Posterior vena cava (tissue), 2 donors: ENCODE results near the gene HS2ST1. TPM values are rescaled to one million over a fixed set of nuclear protein-coding genes. Genes with fewer than 3 reads are reported as not detected.

Experiments used
- DNase-seq: peaks from one replicate; pipeline ENCODE4 v3.0.0-alpha.2; 2020; ENCODE audit warnings: low spot score
- intact Hi-C, 2 donors: fragments of 100-400 bp; cut with DNase I; formaldehyde crosslinking; loops; one replicate each; pipeline versions ENCODE4 v1.14.1 to v1.14.2; 2022 to 2023
- total RNA-seq, 2 donors: library from RNA; stranded (reverse); fragmentation: NEBNext Ultra II Directional; extraction: Animal tissue kit (Norgen Biotek cat#: 25700); gene quantifications; one replicate each; pipeline ENCODE4 v1.2.1, GENCODE V29; 2021
- donor health status: DM: yes; HTN: yes; CAD: no.
- donor health status: DM: yes; HTN: yes; CAD: no.

The HS2ST1 gene
- total RNA-seq, 2 donors from 2014 or later: 24.7 to 27.1 TPM

- DNase-seq: no peak
- intact Hi-C loops: loop anchor here in 1 of 2 donors (10.0 kb wide), 1 partner anchor 254 kb away; no protein-coding TSS in a partner anchor
Observed at GRCh38 chr1:87089070-87089736, 174.8 kb downstream of the HS2ST1 start.

- intact Hi-C loops: loop anchor here in 1 of 2 donors (10.0 kb wide), 1 partner anchor 255 kb away; no protein-coding TSS in a partner anchor
- DNase-seq: no peak
Observed at GRCh38 chr1:87089823-87090222, 175.4 kb downstream of the HS2ST1 start.

- intact Hi-C loops: no loop called here
- no peak for DNase-seq
Observed at GRCh38 chr1:87091425-87091824, 177.0 kb downstream of the HS2ST1 start.

GRCh38 chr1:87092846-87093245 lies 178.4 kb downstream of the HS2ST1 start:
- no peak for DNase-seq
- intact Hi-C loops: no loop called here

GRCh38 chr1:87093286-87093685 lies 178.9 kb downstream of the HS2ST1 start:
- no peak for DNase-seq
- intact Hi-C loops: no loop called here

GRCh38 chr1:87094238-87094637 lies 179.8 kb downstream of the HS2ST1 start:
- intact Hi-C loops: no loop called here
- no peak for DNase-seq

- no peak for DNase-seq
- intact Hi-C loops: no loop called here
Observed at GRCh38 chr1:87100271-87100670, 185.8 kb downstream of the HS2ST1 start.

GRCh38 chr1:87103074-87103473 lies 188.6 kb downstream of the HS2ST1 start:
- intact Hi-C loops: no loop called here
- DNase-seq: no peak

GRCh38 chr1:87104140-87104539 lies 189.7 kb downstream of the HS2ST1 start:
- intact Hi-C loops: no loop called here
- no peak for DNase-seq

- intact Hi-C loops: no loop called here
- DNase-seq: no peak
Observed at GRCh38 chr1:87104945-87105344, 190.5 kb downstream of the HS2ST1 start.

GRCh38 chr1:87106144-87106543 lies 191.7 kb downstream of the HS2ST1 start:
- no peak for DNase-seq
- intact Hi-C loops: no loop called here

- intact Hi-C loops: no loop called here
- no peak for DNase-seq
Observed at GRCh38 chr1:87106867-87107266, 192.4 kb downstream of the HS2ST1 start.

- no peak for DNase-seq
- intact Hi-C loops: no loop called here
Observed at GRCh38 chr1:87108228-87108627, 193.8 kb downstream of the HS2ST1 start.

- intact Hi-C loops: no loop called here
- no peak for DNase-seq
Observed at GRCh38 chr1:87108814-87109411, 194.5 kb downstream of the HS2ST1 start.

- DNase-seq: no peak
- intact Hi-C loops: no loop called here
Observed at GRCh38 chr1:87111659-87112371, 197.4 kb downstream of the HS2ST1 start.

- intact Hi-C loops: no loop called here
- peak; percentile 86 for DNase-seq
Observed at GRCh38 chr1:87113313-87113712, 198.9 kb downstream of the HS2ST1 start.

- DNase-seq: no peak
- intact Hi-C loops: no loop called here
Observed at GRCh38 chr1:87115317-87115890, 201.0 kb downstream of the HS2ST1 start.

GRCh38 chr1:87115891-87116290 lies 201.5 kb downstream of the HS2ST1 start:
- no peak for DNase-seq
- intact Hi-C loops: no loop called here

GRCh38 chr1:87117761-87118368 lies 203.4 kb downstream of the HS2ST1 start:
- intact Hi-C loops: no loop called here
- DNase-seq: no peak
